ENCODE results near the gene LCN10.

The LCN10 gene

GRCh38 chr9:136721339-136722092 is 21.2 kb downstream of the LCN10 start:
- TF ChIP-seq SPI1 (IDR thresholded peaks at IDR 0.05; ENCODE audit: borderline replicate concordance, low read depth) (no peak), POLR2AphosphoS5 (IDR thresholded peaks at IDR 0.05; ENCODE audit: low read depth) (peak; percentile 59)
- H3K27ac ChIP-seq (replicated peaks): no peak overlapping the region
- H3K4me3 ChIP-seq (replicated peaks; ENCODE audit: insufficient read depth, low read length): no peak overlapping the region
- DNase-seq (ENCODE audit: low read depth in 1 of 2, low spot score in 1 of 2): peak in 1 of 2 experiments; percentile 43
- H3K27me3 ChIP-seq (ENCODE audit: insufficient read depth, poor library complexity, severe bottlenecking): no peaks in the 10 kb centered on the region

GRCh38 chr9:136720898-136721338 is 21.8 kb downstream of the LCN10 start:
- TF ChIP-seq SPI1 (IDR thresholded peaks at IDR 0.05; ENCODE audit: borderline replicate concordance, low read depth) (no peak), POLR2AphosphoS5 (IDR thresholded peaks at IDR 0.05; ENCODE audit: low read depth) (no peak), REST (IDR thresholded peaks at IDR 0.05; ENCODE audit: insufficient replicate concordance, low read depth) (no peak), GABPA (IDR thresholded peaks at IDR 0.05; ENCODE audit: low read depth) (no peak), CTCF (IDR thresholded peaks at IDR 0.05; ENCODE audit: insufficient read depth, low read length) (no peak)
- H3K27ac ChIP-seq (replicated peaks): no peak overlapping the region

GRCh38 chr9:136720251-136720897 is 22.4 kb downstream of the LCN10 start:
- no peak overlapping the region for H3K4me3 ChIP-seq (replicated peaks; ENCODE audit: insufficient read depth, low read length)
- no peak overlapping the region for H3K27ac ChIP-seq (replicated peaks)
- no peak for DNase-seq (ENCODE audit: low read depth in 1 of 2, low spot score in 1 of 2)
- no peaks in the 10 kb centered on the region for H3K27me3 ChIP-seq (ENCODE audit: insufficient read depth, poor library complexity, severe bottlenecking)
- TF ChIP-seq GABPA (IDR thresholded peaks at IDR 0.05; ENCODE audit: low read depth) (no peak), CTCF (IDR thresholded peaks at IDR 0.05; ENCODE audit: insufficient read depth, low read length) (no peak), SPI1 (IDR thresholded peaks at IDR 0.05; ENCODE audit: borderline replicate concordance, low read depth) (no peak), POLR2AphosphoS5 (IDR thresholded peaks at IDR 0.05; ENCODE audit: low read depth) (no peak), REST (IDR thresholded peaks at IDR 0.05; ENCODE audit: insufficient replicate concordance, low read depth) (no peak)

More at GRCh38 chr9:136720898-136721338, 21.8 kb downstream of the LCN10 start:
- H3K27me3 ChIP-seq (ENCODE audit: insufficient read depth, poor library complexity, severe bottlenecking): no peaks in the 10 kb centered on the region
- no peak for DNase-seq (ENCODE audit: low read depth in 1 of 2, low spot score in 1 of 2)
- H3K4me3 ChIP-seq (replicated peaks; ENCODE audit: insufficient read depth, low read length): no peak overlapping the region

- TF ChIP-seq REST (IDR thresholded peaks at IDR 0.05; ENCODE audit: insufficient replicate concordance, low read depth): no peak
- peak; percentile 7; the same call in 1 of the 2 replicates for TF ChIP-seq SPI1 (IDR thresholded peaks at IDR 0.05; ENCODE audit: borderline replicate concordance, low read depth)
- no peak; the same call in 1 of the 2 replicates for TF ChIP-seq POLR2AphosphoS5 (IDR thresholded peaks at IDR 0.05; ENCODE audit: low read depth)
- TF ChIP-seq CTCF (IDR thresholded peaks at IDR 0.05; ENCODE audit: insufficient read depth, low read length): no peak
- no peak for TF ChIP-seq GABPA (IDR thresholded peaks at IDR 0.05; ENCODE audit: low read depth)
- H3K27ac ChIP-seq (replicated peaks): peak overlapping the region; percentile 38
- H3K27me3 ChIP-seq (ENCODE audit: insufficient read depth, poor library complexity, severe bottlenecking): no peaks in the 10 kb centered on the region
- H3K4me3 ChIP-seq (replicated peaks; ENCODE audit: insufficient read depth, low read length): no peak overlapping the region
- peak in 1 of 2 experiments; percentile 58 for DNase-seq (ENCODE audit: low read depth in 1 of 2, low spot score in 1 of 2)
These were observed 23.4 kb downstream of the LCN10 start for GRCh38 chr9:136719195-136719880.
